Esophagus squamous epithelium (tissue), 4 donors: ENCODE results near the gene CCSER1.

Experiments used
- CTCF ChIP-seq, 6 experiments: fragments of 450-650 bp in 4 of 6; fragments of 200-600 bp in 2 of 6; sonication (generic) in 2 of 6; IDR thresholded peaks; one replicate each; pipeline ENCODE4 v1.5.1; 2016 to 2019; ENCODE audit warnings: antibody characterized with exemption in 6 of 6, mild to moderate bottlenecking in 4 of 6, moderate library complexity in 4 of 6
- POLR2A ChIP-seq, 4 donors: fragments of 450-650 bp; IDR thresholded peaks; one replicate each; pipeline ENCODE4 v1.6.1; 2017; ENCODE audit warnings: antibody characterized with exemption in 4 of 4, mild to moderate bottlenecking in 4 of 4, moderate library complexity in 3 of 4

DNA sequence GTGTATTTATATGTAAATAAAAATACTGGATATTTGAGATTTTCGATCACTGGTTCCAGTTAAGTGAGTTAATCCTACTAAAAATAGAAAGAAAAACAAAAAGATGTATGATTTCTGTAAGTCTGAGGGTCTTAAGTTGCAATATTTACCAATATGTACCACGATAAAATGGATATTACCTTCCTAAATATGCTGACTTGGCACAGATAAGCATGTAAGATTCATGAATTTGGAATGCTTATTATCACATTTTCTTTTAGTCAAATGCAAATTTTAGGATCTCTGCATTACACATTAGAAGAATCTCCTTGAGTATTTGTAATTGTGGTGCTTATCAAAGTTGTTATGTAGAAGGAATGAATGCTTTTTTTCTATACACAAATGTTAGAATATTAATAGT lies 1158.3 kb downstream of the CCSER1 start:
- no peak for TF ChIP-seq CTCF (IDR thresholded peaks at IDR 0.05)
- TF ChIP-seq POLR2A (IDR thresholded peaks at IDR 0.05), result no peak
